Measurements from ENCODE around the gene GUK1. TPM values are rescaled to one million over a fixed set of nuclear protein-coding genes. Genes with fewer than 3 reads are reported as not detected.
"Not testable (repeated sequence)": the region's sequence is repeated elsewhere in the genome, so short reads cannot be mapped to it uniquely, and the experiment has no call there.

GUK1 gene
- total RNA-seq, 4 donors from 2014 or later: 359 to 470 (median 422) TPM

DNA sequence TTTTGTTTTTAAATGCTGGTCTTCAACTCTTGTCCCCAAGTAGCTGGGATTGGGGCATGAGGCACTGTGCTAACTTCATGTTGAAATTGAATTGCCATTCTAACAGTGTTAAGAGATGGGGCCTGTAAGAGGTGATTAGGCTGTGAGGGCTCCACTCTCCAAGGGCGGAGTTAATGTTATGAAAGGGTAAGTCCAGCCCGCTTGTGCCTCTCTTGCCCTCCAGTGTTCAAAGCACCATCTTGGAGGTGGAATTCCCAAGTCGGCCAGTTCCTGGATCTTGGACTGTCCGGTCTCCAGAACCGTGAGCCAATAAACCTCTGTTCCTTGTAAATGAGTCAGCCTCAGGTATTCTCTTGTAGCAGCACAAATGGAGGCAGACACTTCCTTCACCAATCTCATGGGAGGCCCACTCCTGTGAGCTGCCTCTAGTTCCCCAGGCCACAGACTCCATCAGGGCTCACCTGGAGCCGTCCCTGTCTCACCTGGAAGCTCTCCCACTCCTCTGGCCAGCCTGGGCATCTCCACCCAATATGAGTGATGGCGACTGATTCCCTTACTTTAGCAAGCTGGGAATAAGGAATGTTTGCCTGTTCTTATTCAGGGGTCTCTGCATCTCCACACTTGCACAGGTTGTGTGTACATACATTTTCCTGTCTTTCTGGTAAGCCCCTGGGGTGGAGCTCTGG lies 41.0 kb downstream of the GUK1 start:
- no peak for TF ChIP-seq POLR2A (IDR thresholded peaks at IDR 0.05)
- TF ChIP-seq, protein P1, sequence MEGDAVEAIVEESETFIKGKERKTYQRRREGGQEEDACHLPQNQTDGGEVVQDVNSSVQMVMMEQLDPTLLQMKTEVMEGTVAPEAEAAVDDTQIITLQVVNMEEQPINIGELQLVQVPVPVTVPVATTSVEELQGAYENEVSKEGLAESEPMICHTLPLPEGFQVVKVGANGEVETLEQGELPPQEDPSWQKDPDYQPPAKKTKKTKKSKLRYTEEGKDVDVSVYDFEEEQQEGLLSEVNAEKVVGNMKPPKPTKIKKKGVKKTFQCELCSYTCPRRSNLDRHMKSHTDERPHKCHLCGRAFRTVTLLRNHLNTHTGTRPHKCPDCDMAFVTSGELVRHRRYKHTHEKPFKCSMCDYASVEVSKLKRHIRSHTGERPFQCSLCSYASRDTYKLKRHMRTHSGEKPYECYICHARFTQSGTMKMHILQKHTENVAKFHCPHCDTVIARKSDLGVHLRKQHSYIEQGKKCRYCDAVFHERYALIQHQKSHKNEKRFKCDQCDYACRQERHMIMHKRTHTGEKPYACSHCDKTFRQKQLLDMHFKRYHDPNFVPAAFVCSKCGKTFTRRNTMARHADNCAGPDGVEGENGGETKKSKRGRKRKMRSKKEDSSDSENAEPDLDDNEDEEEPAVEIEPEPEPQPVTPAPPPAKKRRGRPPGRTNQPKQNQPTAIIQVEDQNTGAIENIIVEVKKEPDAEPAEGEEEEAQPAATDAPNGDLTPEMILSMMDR (IDR thresholded peaks at IDR 0.05): no peak
- H3K4me3 ChIP-seq (ENCODE audit: low read depth, poor library complexity, severe bottlenecking): no peak overlapping the region
- WGBS, 2 donors: 88 to 89% methylated on average over 7 of the region's 7 CpGs
- peak in 1 of 2 donors; percentile 61 for DNase-seq (ENCODE audit: low spot score in 2 of 2)
- intact Hi-C loops (cut with DNase I; ENCODE audit: low total_unique reads): no loop called here

DNA sequence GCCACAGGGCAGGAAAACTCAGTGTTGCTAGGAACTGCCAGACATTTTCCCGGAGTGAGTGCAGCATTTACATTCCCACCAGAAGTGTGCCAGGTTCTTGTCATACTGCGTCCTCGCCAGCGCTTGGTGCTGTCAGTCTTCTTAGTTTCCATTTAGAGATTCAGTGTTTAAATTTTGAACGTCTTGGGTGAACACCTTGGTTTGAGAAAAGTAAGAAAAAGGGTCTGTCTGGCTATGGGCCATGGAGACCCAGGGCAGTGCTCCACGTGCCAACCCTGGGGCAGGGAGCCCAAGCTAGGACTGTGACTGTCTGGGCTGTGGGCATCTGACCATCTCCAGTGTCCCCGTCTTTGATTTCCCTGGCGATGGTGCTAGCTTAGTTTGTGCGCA lies 41.6 kb downstream of the GUK1 start:
- peak in 1 of 2 donors; percentile 52 for DNase-seq (ENCODE audit: low spot score in 2 of 2)
- intact Hi-C loops (cut with DNase I; ENCODE audit: low total_unique reads): no loop called here
- WGBS, 2 donors: 85 to 90% methylated on average over 9 of the region's 9 CpGs
- no peak overlapping the region for H3K4me3 ChIP-seq (ENCODE audit: low read depth, poor library complexity, severe bottlenecking)
- TF ChIP-seq, protein P1 (IDR thresholded peaks at IDR 0.05): no peak

DNA sequence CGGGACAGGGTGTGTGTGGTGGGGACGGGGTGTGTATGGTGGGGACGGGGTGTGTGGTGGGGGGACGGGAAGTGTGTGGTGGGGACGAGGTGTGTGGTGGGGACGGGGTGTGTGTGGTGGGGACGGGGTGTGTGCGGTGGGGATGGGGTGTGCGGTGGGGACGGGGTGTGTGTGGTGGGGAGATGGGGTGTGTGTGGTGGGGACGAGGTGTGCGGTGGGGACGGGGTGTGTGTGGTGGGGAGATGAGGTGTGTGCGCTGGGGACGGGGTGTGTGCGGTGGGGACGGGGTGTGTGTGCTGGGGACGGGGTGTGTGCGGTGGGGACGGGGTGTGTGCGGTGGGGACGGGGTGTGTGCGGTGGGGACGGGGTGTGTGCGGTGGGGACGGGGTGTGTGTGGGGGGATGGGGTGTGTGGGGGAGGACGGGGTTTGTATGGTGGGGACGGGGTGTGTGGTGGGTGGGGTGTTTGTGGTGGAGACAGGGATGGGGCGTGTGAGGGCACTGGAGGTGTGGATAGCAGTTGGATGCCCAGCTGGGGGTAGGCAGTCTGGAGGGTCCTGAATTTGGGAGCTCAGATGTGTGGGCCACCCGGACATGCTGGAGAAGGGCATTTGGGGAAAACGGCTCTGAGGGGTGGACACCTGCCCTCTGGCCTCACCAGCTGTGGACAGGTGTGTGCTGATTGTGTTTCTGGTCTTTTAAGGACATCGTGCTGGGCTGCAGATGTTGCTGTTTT lies 42.4 kb downstream of the GUK1 start:
- H3K4me3 ChIP-seq (ENCODE audit: low read depth, poor library complexity, severe bottlenecking): no peak overlapping the region
- peak in 1 of 2 donors; percentile 64 for DNase-seq (ENCODE audit: low spot score in 2 of 2)
- WGBS, 2 donors: 88 to 89% methylated on average over 27 to 28 of the region's 32 CpGs
- TF ChIP-seq, protein P1 (IDR thresholded peaks at IDR 0.05): no peak
- TF ChIP-seq POLR2A (IDR thresholded peaks at IDR 0.05): no peak
- intact Hi-C loops (cut with DNase I; ENCODE audit: low total_unique reads): no loop called here

DNA sequence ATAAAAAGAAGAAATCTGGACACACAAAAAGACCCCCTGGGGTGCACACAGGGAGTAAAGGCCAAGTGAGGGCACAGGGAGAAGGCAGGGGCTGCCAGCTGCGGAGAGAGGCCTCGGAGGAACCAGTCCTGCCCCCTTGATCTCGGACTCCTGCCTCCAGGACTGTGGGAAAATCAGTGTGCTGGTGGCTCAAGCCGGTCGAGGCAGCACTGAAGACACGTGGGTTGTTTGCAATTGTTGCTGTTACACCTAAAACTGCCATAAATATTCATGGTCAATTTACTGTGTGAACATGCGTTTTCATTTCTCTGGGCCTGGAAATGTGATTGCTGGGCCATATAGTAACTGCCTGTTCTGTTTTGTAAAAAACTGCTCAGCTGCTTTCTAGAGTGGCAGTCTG lies 44.1 kb downstream of the GUK1 start:
- H3K4me3 ChIP-seq (ENCODE audit: low read depth, poor library complexity, severe bottlenecking): no peak overlapping the region
- 85 to 89% methylated on average over 7 of the region's 7 CpGs for WGBS, 2 donors
- peak in 1 of 2 donors; percentile 26 for DNase-seq (ENCODE audit: low spot score in 2 of 2)
- TF ChIP-seq POLR2A (IDR thresholded peaks at IDR 0.05): no peak
- TF ChIP-seq, protein P1 (IDR thresholded peaks at IDR 0.05): no peak
- intact Hi-C loops (cut with DNase I; ENCODE audit: low total_unique reads): no loop called here

DNA sequence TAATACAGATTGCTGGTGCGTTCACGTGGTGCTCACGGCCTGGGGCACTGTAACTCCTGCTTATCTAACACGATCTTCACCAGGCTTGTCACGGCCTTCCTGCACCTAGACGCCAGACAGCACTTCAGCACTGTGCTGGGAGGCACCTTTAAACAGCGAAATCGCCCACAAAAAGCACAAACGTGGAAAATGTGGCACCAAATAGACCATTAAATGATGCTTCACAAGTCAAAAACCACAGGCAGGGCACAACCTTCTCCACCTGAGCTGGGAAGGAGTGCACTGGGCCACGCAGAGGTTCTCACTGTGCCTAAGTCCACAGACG lies 45.5 kb downstream of the GUK1 start:
- DNase-seq (ENCODE audit: low spot score in 2 of 2): peak in 1 of 2 donors; percentile 68
- no peak overlapping the region for H3K4me3 ChIP-seq (ENCODE audit: low read depth, poor library complexity, severe bottlenecking)
- intact Hi-C loops (cut with DNase I; ENCODE audit: low total_unique reads): no loop called here
- 55 to 67% methylated on average over 11 of the region's 11 CpGs for WGBS, 2 donors
- TF ChIP-seq, protein P1 (IDR thresholded peaks at IDR 0.05): no peak
- TF ChIP-seq POLR2A (IDR thresholded peaks at IDR 0.05): no peak

DNA sequence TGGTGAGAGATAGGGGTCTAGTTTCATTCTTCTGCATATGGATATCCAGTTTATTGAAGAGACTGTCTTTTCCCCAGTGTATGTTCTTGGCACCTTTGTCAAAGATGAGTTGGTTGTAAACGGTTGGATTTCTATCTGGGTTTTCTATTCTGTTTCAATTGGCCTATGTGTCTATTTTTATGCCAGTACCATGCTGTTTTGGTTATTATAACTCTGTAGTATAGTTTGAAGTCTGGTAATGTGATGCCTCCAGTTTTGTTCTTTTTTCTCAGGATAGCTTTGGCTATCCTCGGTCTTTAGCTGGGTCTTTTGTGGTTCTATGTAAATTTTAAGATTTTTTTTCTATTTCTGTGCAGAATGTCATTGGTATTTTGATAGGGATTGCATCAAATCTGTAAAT lies 48.2 kb downstream of the GUK1 start:
- DNase-seq (ENCODE audit: low spot score in 2 of 2); H3K4me3 ChIP-seq (ENCODE audit: low read depth, poor library complexity, severe bottlenecking); intact Hi-C loops (cut with DNase I; ENCODE audit: low total_unique reads): not testable (repeated sequence)
- WGBS, 2 donors: 83 to 85% methylated on average over 2 of the region's 2 CpGs

Measured in lower leg skin (tissue), 4 donors.